ENCODE measurements around the gene NUDT4. TPM values are rescaled to one million over a fixed set of nuclear protein-coding genes. Genes with fewer than 3 reads are reported as not detected.

NUDT4 gene
- total RNA-seq, 1 experiment from 2014 or later: 56.5 TPM

GRCh38 chr12:93341409-93342049 lies 36.2 kb upstream of the NUDT4 start (continued):
- TF ChIP-seq ARID4B (CRISPR knock-in tag; IDR thresholded peaks at IDR 0.05; ENCODE audit: borderline replicate concordance) (no peak), CREB1 (CRISPR knock-in tag; IDR thresholded peaks at IDR 0.05) (no peak), HMGXB4 (CRISPR knock-in tag; IDR thresholded peaks at IDR 0.05) (no peak), IRF1 (CRISPR knock-in tag; IDR thresholded peaks at IDR 0.05) (no peak)

- H3K36me3 Mint-ChIP-seq: no peaks in the 10 kb centered on the region
- H3K9me3 Mint-ChIP-seq: peaks cover 8% of the 10 kb centered on the region; the same call in 1 of the 2 replicates
- ATAC-seq: no peak
- H3K27ac Mint-ChIP-seq: no peak overlapping the region
- peaks cover 4% of the 10 kb centered on the region; the same call in 1 of the 2 replicates for H3K4me1 Mint-ChIP-seq
- CTCF ChIA-PET: no interaction called here
- H3K27me3 Mint-ChIP-seq (ENCODE audit: low read depth): no peaks in the 10 kb centered on the region
- no peak for DNase-seq (ENCODE audit: low spot score)
- POLR2A ChIA-PET: no interaction called here
- no peak overlapping the region for H3K4me3 Mint-ChIP-seq
- peak; percentile 47; the same call in 1 of the 2 replicates for TF ChIP-seq USF2 (CRISPR knock-in tag; IDR thresholded peaks at IDR 0.05)
- TF ChIP-seq ZNF232 (CRISPR knock-in tag; IDR thresholded peaks at IDR 0.05): no peak
- no peak for TF ChIP-seq E2F4 (CRISPR knock-in tag; IDR thresholded peaks at IDR 0.05; ENCODE audit: borderline replicate concordance, low read depth)
- TF ChIP-seq ZNF416 (CRISPR knock-in tag; IDR thresholded peaks at IDR 0.05): no peak
- no peak for TF ChIP-seq GABPB1 (CRISPR knock-in tag; IDR thresholded peaks at IDR 0.05)
- no peak for TF ChIP-seq MAX (CRISPR knock-in tag; IDR thresholded peaks at IDR 0.05)
- no peak for TF ChIP-seq E2F5 (CRISPR knock-in tag; IDR thresholded peaks at IDR 0.05)
- TF ChIP-seq USF1 (CRISPR knock-in tag; IDR thresholded peaks at IDR 0.05): no peak
These were observed 30.5 kb upstream of the NUDT4 start for GRCh38 chr12:93347054-93347785.
